NT2/D1 (cell line): ENCODE measurements around the gene CCDC78.

Experiments
- SUZ12 ChIP-seq: IDR thresholded peaks from 2 replicates; pipeline ENCODE4 v1.6.1; 2011; ENCODE audit not compliant: insufficient read length, insufficient read depth; ENCODE audit errors: extremely low read depth
- YY1 ChIP-seq: IDR thresholded peaks from 2 replicates; pipeline ENCODE4 v1.6.1; 2011; ENCODE audit not compliant: insufficient read length, insufficient read depth
- ZNF274 ChIP-seq: IDR thresholded peaks from 2 replicates; pipeline ENCODE4 v1.6.1; 2011; ENCODE audit warnings: mild to moderate bottlenecking, low read depth, low read length

GRCh38 chr16:769184-769784 is 43.0 kb upstream of the CCDC78 start:
- TF ChIP-seq SUZ12, result no peak
- no peak for TF ChIP-seq ZNF274
- TF ChIP-seq YY1, result no peak
